ENCODE data around the gene MYL2.
A peak's percentile ranks its signal among the peaks of the same experiment; 100 is the strongest.

The MYL2 gene

DNA sequence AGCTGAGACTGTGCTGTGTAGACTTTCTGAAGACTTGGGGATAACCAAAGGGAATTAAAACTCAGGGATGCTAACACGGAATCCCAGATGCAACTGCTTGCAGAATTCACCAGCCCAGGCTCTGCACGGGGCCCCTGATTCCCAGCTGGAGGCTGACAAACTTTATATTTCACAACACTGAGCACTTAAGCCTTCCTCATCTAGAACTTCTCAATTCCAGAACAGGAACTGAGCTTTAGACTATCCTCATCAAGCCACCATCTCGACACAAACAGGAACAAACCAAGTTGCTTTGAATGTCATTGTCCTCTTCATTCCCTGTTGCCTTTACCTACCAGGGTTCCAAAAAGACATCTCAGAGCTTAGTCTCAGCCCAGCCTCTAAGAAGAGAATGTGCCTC lies 51.4 kb downstream of the MYL2 start:
- H3K4me3 Mint-ChIP-seq = no peak overlapping the region
- no peak overlapping the region for H3K27ac Mint-ChIP-seq
- H3K4me1 Mint-ChIP-seq (ENCODE audit: low read depth in 2 of 2) = no peaks in the 10 kb centered on the region
- DNase-seq (no peak), ATAC-seq (replicated peaks) (no peak)
- no peaks in the 10 kb centered on the region for H3K9me3 Mint-ChIP-seq
- H3K36me3 Mint-ChIP-seq (ENCODE audit: insufficient read depth) = no peaks in the 10 kb centered on the region
- H3K27me3 Mint-ChIP-seq = peaks cover 17% of the 10 kb centered on the region in 2 donors

DNA sequence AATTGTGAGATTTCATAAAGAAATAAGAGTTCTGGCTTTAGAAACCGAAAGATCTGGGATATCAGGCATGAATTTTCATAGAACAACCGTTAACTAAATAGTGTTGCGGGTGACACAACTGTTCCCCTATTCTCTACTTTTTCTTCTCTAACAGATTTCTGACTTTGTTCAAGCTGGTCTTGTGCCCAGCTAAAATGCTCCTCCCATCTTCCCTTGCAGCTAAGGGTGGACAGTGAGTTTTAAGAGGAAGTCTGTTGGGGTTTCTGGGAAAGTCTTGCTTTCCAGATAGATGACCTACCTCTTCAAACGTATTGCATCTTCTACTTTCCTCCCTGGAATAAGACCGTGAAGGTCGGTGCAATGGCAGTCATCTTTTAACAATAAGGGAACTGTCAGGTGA lies 54.9 kb downstream of the MYL2 start:
- Mint-ChIP-seq H3K27me3 (peaks cover 0 to 7% of the 10 kb centered on the region in 2 donors), H3K4me1 (ENCODE audit: low read depth in 2 of 2) (peaks cover 0 to 3% of the 10 kb centered on the region in 2 donors), H3K27ac (no peak overlapping the region), H3K4me3 (no peak overlapping the region), H3K9me3 (no peaks in the 10 kb centered on the region), H3K36me3 (ENCODE audit: insufficient read depth) (no peaks in the 10 kb centered on the region)
- DNase-seq (no peak), ATAC-seq (replicated peaks) (no peak)

DNA sequence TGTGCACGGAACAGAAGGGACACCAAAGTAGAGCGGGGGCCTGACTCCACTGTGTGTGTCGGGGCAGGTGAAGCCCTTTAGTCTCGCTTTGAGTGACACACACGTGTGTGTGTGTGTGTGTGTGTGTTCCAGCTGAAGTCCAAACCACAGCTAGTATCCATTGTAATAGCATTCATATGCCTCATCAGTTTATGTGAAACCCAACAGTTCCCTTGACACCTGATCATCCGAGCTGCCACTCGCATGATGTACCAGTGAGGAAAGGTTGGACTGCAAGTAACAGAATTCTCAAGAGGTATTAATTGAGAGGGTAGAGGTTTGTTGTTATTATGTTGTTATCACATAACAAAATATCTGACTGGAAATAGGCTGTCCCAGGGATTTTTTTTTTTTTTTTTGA lies 57.2 kb downstream of the MYL2 start:
- Mint-ChIP-seq H3K9me3 (no peaks in the 10 kb centered on the region), H3K27me3 (peaks cover 0 to 11% of the 10 kb centered on the region in 2 donors), H3K4me1 (ENCODE audit: low read depth in 2 of 2) (peaks cover 0 to 5% of the 10 kb centered on the region in 2 donors), H3K27ac (no peak overlapping the region), H3K36me3 (ENCODE audit: insufficient read depth) (no peaks in the 10 kb centered on the region), H3K4me3 (no peak overlapping the region)
- no peak for ATAC-seq (replicated peaks)
- DNase-seq = no peak

DNA sequence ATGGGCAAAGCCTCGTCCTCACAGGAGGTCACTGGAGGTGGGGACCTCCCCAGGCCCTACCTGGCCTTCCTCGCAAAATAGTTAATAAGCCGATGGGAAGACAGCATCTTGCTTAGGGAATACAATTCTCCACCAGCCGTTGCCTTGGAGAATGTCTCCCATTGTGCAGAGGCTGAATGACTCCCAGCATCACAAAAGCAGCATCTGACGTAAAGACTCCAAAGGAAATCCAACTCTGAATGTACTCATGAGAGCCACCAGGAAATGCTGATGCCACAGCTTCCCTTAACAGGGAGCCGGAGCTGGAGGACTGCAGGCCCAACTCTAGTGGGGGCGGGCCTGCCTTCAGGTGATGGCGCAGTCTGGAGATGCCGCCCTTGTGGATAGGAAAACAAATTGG lies 58.0 kb downstream of the MYL2 start:
- ATAC-seq (replicated peaks) = no peak
- no peak for DNase-seq
- H3K27ac Mint-ChIP-seq = no peak overlapping the region
- peaks cover 0 to 11% of the 10 kb centered on the region in 2 donors for H3K27me3 Mint-ChIP-seq
- H3K4me1 Mint-ChIP-seq (ENCODE audit: low read depth in 2 of 2) = peaks cover 0 to 5% of the 10 kb centered on the region in 2 donors
- H3K9me3 Mint-ChIP-seq = no peaks in the 10 kb centered on the region
- H3K36me3 Mint-ChIP-seq (ENCODE audit: insufficient read depth) = no peaks in the 10 kb centered on the region
- no peak overlapping the region for H3K4me3 Mint-ChIP-seq

DNA sequence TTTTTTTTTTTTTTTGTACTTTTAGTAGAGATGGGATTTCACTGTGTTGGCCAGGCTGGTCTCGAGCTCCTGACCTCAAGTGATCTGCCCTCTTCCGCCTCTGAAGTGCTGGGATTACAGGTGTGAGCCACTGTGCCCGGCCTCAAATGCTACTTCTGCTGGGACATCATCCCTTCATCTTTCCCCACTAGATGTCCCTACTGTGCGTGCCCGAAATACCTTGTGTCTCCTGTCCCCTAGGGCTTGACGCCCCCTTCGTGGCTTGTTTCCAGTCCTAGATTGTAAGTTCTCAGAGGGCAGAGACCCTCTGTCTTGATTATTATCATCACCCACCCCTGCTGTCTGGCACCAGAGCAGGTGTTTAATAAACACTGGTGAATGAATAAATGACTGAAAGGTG lies 58.6 kb downstream of the MYL2 start:
- Mint-ChIP-seq H3K4me1 (ENCODE audit: low read depth in 2 of 2) (peaks cover 0 to 5% of the 10 kb centered on the region in 2 donors), H3K9me3 (no peaks in the 10 kb centered on the region), H3K27me3 (peaks cover 0 to 11% of the 10 kb centered on the region in 2 donors), H3K36me3 (ENCODE audit: insufficient read depth) (no peaks in the 10 kb centered on the region), H3K27ac (peak overlapping the region in 1 of 2 donors; percentile 1), H3K4me3 (no peak overlapping the region)
- ATAC-seq (replicated peaks) = no peak
- DNase-seq = no peak

Data from effector memory CD8-positive, alpha-beta T cell (primary cell).